ENCODE measurements around the gene CSPG5. TPM values are rescaled to one million over a fixed set of nuclear protein-coding genes. Genes with fewer than 3 reads are reported as not detected.

CSPG5 gene
- total RNA-seq, 1 experiment from 2014 or later: 3.8 TPM

DNA sequence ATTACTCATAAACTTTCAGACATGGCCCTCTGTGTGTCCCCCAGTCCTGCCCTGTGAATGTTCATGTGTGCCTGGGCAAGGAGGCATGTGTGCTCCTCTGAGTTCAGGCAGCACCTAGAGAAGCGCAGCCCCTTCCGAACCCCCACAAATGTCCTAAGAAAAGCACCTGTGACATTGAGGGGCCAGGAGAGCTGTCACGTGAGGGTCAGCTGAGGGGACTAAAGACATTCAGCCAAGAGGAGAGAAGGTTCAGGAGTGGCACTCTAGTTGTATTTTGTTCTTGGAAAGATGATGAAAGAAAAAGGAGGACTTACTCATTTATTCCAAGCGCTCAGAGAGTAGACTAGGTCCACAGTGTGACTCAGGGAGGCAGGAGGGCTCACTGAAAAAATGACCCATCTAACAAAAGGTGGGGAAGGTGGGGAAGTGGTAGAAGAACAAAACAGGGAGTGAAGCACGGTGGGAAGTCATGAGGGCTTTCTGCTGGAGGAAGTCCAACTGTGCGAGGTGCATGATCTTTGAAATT, 37.0 kb downstream of the CSPG5 start:
- DNase-seq (ENCODE audit: low read depth, low spot score) (no peak), ATAC-seq (no peak)
- no peak overlapping the region for H3K4me3 ChIP-seq (replicated peaks in 1 of 2; ENCODE audit: low read depth in 1 of 2, low read length in 2 of 2)
- POLR2A ChIA-PET: no interaction called here
- H3K4me1 ChIP-seq (ENCODE audit: control insufficient read depth in 1 of 2, insufficient read depth in 2 of 2, low read length in 2 of 2): no peaks in the 10 kb centered on the region
- no peaks in the 10 kb centered on the region for H4K20me1 ChIP-seq (ENCODE audit: insufficient read depth)
- no peaks in the 10 kb centered on the region for H3K79me2 ChIP-seq (ENCODE audit: insufficient read depth, low read length)
- TF ChIP-seq JUND (IDR thresholded peaks at IDR 0.05) (no peak), CBX3 (IDR thresholded peaks at IDR 0.05; ENCODE audit: low read depth) (no peak), YY1 (IDR thresholded peaks at IDR 0.05; ENCODE audit: extremely low read depth, insufficient replicate concordance, low read depth, low read length) (no peak), POLR2A (IDR thresholded peaks at IDR 0.05; ENCODE audit: borderline replicate concordance, extremely low read depth, insufficient read depth, insufficient read length) (no peak), EZH2phosphoT487 (IDR thresholded peaks at IDR 0.05; ENCODE audit: borderline replicate concordance) (no peak), ZFX (IDR thresholded peaks at IDR 0.05) (no peak), FOSL1 (IDR thresholded peaks at IDR 0.05; ENCODE audit: low read depth) (no peak), POLR2AphosphoS5 (IDR thresholded peaks at IDR 0.05; ENCODE audit: low read depth, low read length) (no peak), EZH2 (IDR thresholded peaks at IDR 0.05) (no peak), EGR1 (IDR thresholded peaks at IDR 0.05; ENCODE audit: low read depth) (no peak), ELF1 (IDR thresholded peaks at IDR 0.05; ENCODE audit: borderline replicate concordance, low read depth) (no peak), CEBPB (IDR thresholded peaks at IDR 0.05; ENCODE audit: low read depth) (no peak), SIN3A (IDR thresholded peaks at IDR 0.05; ENCODE audit: low read depth) (no peak), SP1 (IDR thresholded peaks at IDR 0.05; ENCODE audit: low read depth) (no peak), ZNF274 (IDR thresholded peaks at IDR 0.05; ENCODE audit: low read depth, low read length) (no peak)
- TF ChIP-seq, protein P1, sequence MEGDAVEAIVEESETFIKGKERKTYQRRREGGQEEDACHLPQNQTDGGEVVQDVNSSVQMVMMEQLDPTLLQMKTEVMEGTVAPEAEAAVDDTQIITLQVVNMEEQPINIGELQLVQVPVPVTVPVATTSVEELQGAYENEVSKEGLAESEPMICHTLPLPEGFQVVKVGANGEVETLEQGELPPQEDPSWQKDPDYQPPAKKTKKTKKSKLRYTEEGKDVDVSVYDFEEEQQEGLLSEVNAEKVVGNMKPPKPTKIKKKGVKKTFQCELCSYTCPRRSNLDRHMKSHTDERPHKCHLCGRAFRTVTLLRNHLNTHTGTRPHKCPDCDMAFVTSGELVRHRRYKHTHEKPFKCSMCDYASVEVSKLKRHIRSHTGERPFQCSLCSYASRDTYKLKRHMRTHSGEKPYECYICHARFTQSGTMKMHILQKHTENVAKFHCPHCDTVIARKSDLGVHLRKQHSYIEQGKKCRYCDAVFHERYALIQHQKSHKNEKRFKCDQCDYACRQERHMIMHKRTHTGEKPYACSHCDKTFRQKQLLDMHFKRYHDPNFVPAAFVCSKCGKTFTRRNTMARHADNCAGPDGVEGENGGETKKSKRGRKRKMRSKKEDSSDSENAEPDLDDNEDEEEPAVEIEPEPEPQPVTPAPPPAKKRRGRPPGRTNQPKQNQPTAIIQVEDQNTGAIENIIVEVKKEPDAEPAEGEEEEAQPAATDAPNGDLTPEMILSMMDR (IDR thresholded peaks at IDR 0.05 in 2 of 3, conservative IDR thresholded peaks at IDR 0.05 in 1 of 3; ENCODE audit: borderline replicate concordance in 1 of 3, insufficient read depth in 1 of 3, low read depth in 2 of 3, low read length in 2 of 3): no peak
- TF ChIP-seq, protein P2, sequence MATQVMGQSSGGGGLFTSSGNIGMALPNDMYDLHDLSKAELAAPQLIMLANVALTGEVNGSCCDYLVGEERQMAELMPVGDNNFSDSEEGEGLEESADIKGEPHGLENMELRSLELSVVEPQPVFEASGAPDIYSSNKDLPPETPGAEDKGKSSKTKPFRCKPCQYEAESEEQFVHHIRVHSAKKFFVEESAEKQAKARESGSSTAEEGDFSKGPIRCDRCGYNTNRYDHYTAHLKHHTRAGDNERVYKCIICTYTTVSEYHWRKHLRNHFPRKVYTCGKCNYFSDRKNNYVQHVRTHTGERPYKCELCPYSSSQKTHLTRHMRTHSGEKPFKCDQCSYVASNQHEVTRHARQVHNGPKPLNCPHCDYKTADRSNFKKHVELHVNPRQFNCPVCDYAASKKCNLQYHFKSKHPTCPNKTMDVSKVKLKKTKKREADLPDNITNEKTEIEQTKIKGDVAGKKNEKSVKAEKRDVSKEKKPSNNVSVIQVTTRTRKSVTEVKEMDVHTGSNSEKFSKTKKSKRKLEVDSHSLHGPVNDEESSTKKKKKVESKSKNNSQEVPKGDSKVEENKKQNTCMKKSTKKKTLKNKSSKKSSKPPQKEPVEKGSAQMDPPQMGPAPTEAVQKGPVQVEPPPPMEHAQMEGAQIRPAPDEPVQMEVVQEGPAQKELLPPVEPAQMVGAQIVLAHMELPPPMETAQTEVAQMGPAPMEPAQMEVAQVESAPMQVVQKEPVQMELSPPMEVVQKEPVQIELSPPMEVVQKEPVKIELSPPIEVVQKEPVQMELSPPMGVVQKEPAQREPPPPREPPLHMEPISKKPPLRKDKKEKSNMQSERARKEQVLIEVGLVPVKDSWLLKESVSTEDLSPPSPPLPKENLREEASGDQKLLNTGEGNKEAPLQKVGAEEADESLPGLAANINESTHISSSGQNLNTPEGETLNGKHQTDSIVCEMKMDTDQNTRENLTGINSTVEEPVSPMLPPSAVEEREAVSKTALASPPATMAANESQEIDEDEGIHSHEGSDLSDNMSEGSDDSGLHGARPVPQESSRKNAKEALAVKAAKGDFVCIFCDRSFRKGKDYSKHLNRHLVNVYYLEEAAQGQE (IDR thresholded peaks at IDR 0.05; ENCODE audit: low read depth): no peak
- TF ChIP-seq, protein P3, sequence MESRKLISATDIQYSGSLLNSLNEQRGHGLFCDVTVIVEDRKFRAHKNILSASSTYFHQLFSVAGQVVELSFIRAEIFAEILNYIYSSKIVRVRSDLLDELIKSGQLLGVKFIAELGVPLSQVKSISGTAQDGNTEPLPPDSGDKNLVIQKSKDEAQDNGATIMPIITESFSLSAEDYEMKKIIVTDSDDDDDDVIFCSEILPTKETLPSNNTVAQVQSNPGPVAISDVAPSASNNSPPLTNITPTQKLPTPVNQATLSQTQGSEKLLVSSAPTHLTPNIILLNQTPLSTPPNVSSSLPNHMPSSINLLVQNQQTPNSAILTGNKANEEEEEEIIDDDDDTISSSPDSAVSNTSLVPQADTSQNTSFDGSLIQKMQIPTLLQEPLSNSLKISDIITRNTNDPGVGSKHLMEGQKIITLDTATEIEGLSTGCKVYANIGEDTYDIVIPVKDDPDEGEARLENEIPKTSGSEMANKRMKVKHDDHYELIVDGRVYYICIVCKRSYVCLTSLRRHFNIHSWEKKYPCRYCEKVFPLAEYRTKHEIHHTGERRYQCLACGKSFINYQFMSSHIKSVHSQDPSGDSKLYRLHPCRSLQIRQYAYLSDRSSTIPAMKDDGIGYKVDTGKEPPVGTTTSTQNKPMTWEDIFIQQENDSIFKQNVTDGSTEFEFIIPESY (IDR thresholded peaks at IDR 0.05; ENCODE audit: extremely low read depth, insufficient replicate concordance, low read length): no peak
- TF ChIP-seq, protein P4, sequence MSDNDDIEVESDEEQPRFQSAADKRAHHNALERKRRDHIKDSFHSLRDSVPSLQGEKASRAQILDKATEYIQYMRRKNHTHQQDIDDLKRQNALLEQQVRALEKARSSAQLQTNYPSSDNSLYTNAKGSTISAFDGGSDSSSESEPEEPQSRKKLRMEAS (IDR thresholded peaks at IDR 0.05): no peak
- intact Hi-C loops (cut with micrococcal nuclease): no loop called here
- H3K27me3 ChIP-seq (ENCODE audit: insufficient read depth, low read length): no peaks in the 10 kb centered on the region
- no peak overlapping the region for H3K27ac ChIP-seq (ENCODE audit: low read depth, low read length)
- BruUV-seq (replicated peaks): no TSS peak
- no peaks in the 10 kb centered on the region for H3K9me2 ChIP-seq (ENCODE audit: insufficient read depth)
- H3K9ac ChIP-seq (ENCODE audit: low read length): no peak overlapping the region
- H2AFZ ChIP-seq (ENCODE audit: low read depth, low read length, poor library complexity, severe bottlenecking): no peak overlapping the region
- CTCF ChIA-PET: no interaction called here
- H3K9me3 ChIP-seq (ENCODE audit: control insufficient read depth in 1 of 2, insufficient read depth in 1 of 2, low read depth in 1 of 2, low read length in 2 of 2): no peaks in the 10 kb centered on the region
- H3K36me3 ChIP-seq (ENCODE audit: control insufficient read depth in 1 of 2, insufficient read depth in 2 of 2, low read length in 2 of 2): no peaks in the 10 kb centered on the region
- H3K4me2 ChIP-seq (ENCODE audit: low read length): no peak overlapping the region
- RAD21 ChIA-PET (ENCODE audit: low non-redundant PET in 1 of 2, low total read pairs in 2 of 2, uncharacterized antibody in 2 of 2, unreplicated experiment in 2 of 2): no interaction called here

Measured in HCT116 (cell line).